ENCODE results near the gene RNF151. TPM values are rescaled to one million over a fixed set of nuclear protein-coding genes. Genes with fewer than 3 reads are reported as not detected.
A peak's percentile ranks its signal among the peaks of the same experiment; 100 is the strongest.

Gene RNF151
- total RNA-seq, 1 experiment from 2014 or later: 0.28 TPM

GRCh38 chr16:1965396-1966001, 1.2 kb upstream of the RNF151 start:
- peak overlapping the region; percentile 95 to 97 for H3K4me3 Mint-ChIP-seq
- peaks cover 18% of the 10 kb centered on the region for H3K79me2 ChIP-seq (ENCODE audit: insufficient read depth, low read length)
- H4K8ac ChIP-seq (replicated peaks; ENCODE audit: insufficient read length, low read depth, low read length): no peak overlapping the region

More at GRCh38 chr16:1965396-1966001, 1.2 kb upstream of the RNF151 start:
- Histone ChIP-seq H3K27me3 (ENCODE audit: insufficient read depth, low read length) (no peaks in the 10 kb centered on the region), H2BK120ac (ENCODE audit: low read depth, low read length, poor library complexity, severe bottlenecking) (no peak overlapping the region), H4K91ac (ENCODE audit: insufficient read length, low read depth, low read length) (peak overlapping the region; percentile 66), H4K20me1 (ENCODE audit: control insufficient read depth, insufficient read depth, insufficient read length) (no peaks in the 10 kb centered on the region), H2BK12ac (ENCODE audit: insufficient read length, low read depth, low read length) (no peak overlapping the region), H3K23ac (ENCODE audit: insufficient read length, low read depth, low read length) (no peak overlapping the region), H3T11ph (ENCODE audit: low read length) (no peak overlapping the region), H2AFZ (ENCODE audit: low read length) (no peak overlapping the region), H3K79me1 (ENCODE audit: insufficient read depth, low read depth, low read length, poor library complexity, severe bottlenecking) (no peaks in the 10 kb centered on the region), H3K56ac (ENCODE audit: insufficient read length, low read depth, low read length) (no peak overlapping the region), H3K4me2 (ENCODE audit: insufficient read depth, insufficient read length, low read length) (peak overlapping the region; percentile 97), H3K4me1 (ENCODE audit: insufficient read depth, low read length) (no peaks in the 10 kb centered on the region), H2AK5ac (ENCODE audit: insufficient read length, low read length) (no peak overlapping the region), H3K9me3 (ENCODE audit: control insufficient read depth, low read depth, low read length) (no peaks in the 10 kb centered on the region), H4K5ac (ENCODE audit: insufficient read length, low read depth, low read length) (no peak overlapping the region), H3K23me2 (ENCODE audit: insufficient read length, low read depth, low read length, poor library complexity, severe bottlenecking) (peaks cover 16% of the 10 kb centered on the region), H2BK20ac (ENCODE audit: low read depth, low read length, poor library complexity, severe bottlenecking) (no peak overlapping the region), H3K27ac (ENCODE audit: insufficient read length, low read depth, low read length) (no peak overlapping the region), H2BK5ac (ENCODE audit: insufficient read length, low read length) (no peak overlapping the region), H3K14ac (ENCODE audit: insufficient read depth, low read length) (peak overlapping the region; percentile 72), H2BK15ac (ENCODE audit: low read depth, low read length) (no peak overlapping the region), H3K9ac (ENCODE audit: extremely low read depth, insufficient read length, low read length) (peak overlapping the region; percentile 88), H3K18ac (ENCODE audit: insufficient read length, low read depth, low read length) (peak overlapping the region; percentile 68), H3K4ac (ENCODE audit: low read depth, low read length) (no peak overlapping the region; the same call in 1 of the 2 replicates)
- H3K27ac Mint-ChIP-seq: peak overlapping the region; percentile 87 to 97 (median 88); a peak in 6 of 7 replicates
- DNase-seq: no peak
- WGBS (ENCODE audit: extremely low coverage, insufficient read length, low lambda C conversion rate): no CpG with 5 or more reads among the region's 24 CpGs
- peaks cover 0 to 3% of the 10 kb centered on the region in 2 experiments; a peak in 3 of 5 replicates for H3K9me3 Mint-ChIP-seq
- H3K4me1 Mint-ChIP-seq: peaks cover 27 to 40% of the 10 kb centered on the region in 2 experiments
- peaks cover 3% of the 10 kb centered on the region for H3K27me3 Mint-ChIP-seq (ENCODE audit: low read depth)
- peaks cover 27 to 39% (median 33%) of the 10 kb centered on the region in 3 experiments for H3K36me3 Mint-ChIP-seq (ENCODE audit: insufficient read depth in 1 of 3, low read depth in 3 of 3)
- TF ChIP-seq, protein P1, sequence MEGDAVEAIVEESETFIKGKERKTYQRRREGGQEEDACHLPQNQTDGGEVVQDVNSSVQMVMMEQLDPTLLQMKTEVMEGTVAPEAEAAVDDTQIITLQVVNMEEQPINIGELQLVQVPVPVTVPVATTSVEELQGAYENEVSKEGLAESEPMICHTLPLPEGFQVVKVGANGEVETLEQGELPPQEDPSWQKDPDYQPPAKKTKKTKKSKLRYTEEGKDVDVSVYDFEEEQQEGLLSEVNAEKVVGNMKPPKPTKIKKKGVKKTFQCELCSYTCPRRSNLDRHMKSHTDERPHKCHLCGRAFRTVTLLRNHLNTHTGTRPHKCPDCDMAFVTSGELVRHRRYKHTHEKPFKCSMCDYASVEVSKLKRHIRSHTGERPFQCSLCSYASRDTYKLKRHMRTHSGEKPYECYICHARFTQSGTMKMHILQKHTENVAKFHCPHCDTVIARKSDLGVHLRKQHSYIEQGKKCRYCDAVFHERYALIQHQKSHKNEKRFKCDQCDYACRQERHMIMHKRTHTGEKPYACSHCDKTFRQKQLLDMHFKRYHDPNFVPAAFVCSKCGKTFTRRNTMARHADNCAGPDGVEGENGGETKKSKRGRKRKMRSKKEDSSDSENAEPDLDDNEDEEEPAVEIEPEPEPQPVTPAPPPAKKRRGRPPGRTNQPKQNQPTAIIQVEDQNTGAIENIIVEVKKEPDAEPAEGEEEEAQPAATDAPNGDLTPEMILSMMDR (conservative IDR thresholded peaks at IDR 0.05): no peak

Data from H9 (cell line).